T-helper 2 cell treated with Interferon-gamma antibody and Interleukin-4, amounts not matched to agents 5 μg/mL and 100 μg/mL, for 36 hours (primary cell): ENCODE data around the gene ZNF385C.

Experiments used
- DNase-seq: peaks from one replicate; pipeline ENCODE4 v3.0.0; 2021; ENCODE audit warnings: low spot score
- H3K27ac Mint-ChIP-seq: one replicate; pipeline ENCODE4 v1.8.0; 2021; ENCODE audit warnings: mild to moderate bottlenecking, mixed read lengths
- H3K27me3 Mint-ChIP-seq: one replicate; pipeline ENCODE4 v1.8.0; 2021; ENCODE audit warnings: low read depth, mixed read lengths
- H3K36me3 Mint-ChIP-seq: one replicate; pipeline ENCODE4 v1.8.0; 2021; ENCODE audit warnings: low read depth, mixed read lengths
- H3K4me1 Mint-ChIP-seq: one replicate; pipeline ENCODE4 v1.8.0; 2021; ENCODE audit warnings: low read depth, mixed read lengths
- H3K4me3 Mint-ChIP-seq: one replicate; pipeline ENCODE4 v1.8.0; 2022; ENCODE audit warnings: mild to moderate bottlenecking, moderate library complexity, mixed read lengths
- H3K9me3 Mint-ChIP-seq: one replicate; pipeline ENCODE4 v1.8.0; 2021; ENCODE audit warnings: mixed read lengths

Gene ZNF385C

GRCh38 chr17:42049834-42050392 is 48.4 kb downstream of the ZNF385C start:
- peaks cover 41% of the 10 kb centered on the region for H3K27me3 Mint-ChIP-seq
- no peaks in the 10 kb centered on the region for H3K9me3 Mint-ChIP-seq
- peak overlapping the region; percentile 69 for H3K4me3 Mint-ChIP-seq
- no peak for DNase-seq
- H3K27ac Mint-ChIP-seq, result no peak overlapping the region
- H3K4me1 Mint-ChIP-seq, result peaks cover 7% of the 10 kb centered on the region
- H3K36me3 Mint-ChIP-seq, result no peaks in the 10 kb centered on the region

GRCh38 chr17:42047343-42047742 is 50.9 kb downstream of the ZNF385C start:
- no peak overlapping the region for H3K4me3 Mint-ChIP-seq
- peaks cover 33% of the 10 kb centered on the region for H3K27me3 Mint-ChIP-seq
- no peaks in the 10 kb centered on the region for H3K9me3 Mint-ChIP-seq
- no peak for DNase-seq
- peaks cover 7% of the 10 kb centered on the region for H3K4me1 Mint-ChIP-seq
- no peak overlapping the region for H3K27ac Mint-ChIP-seq
- no peaks in the 10 kb centered on the region for H3K36me3 Mint-ChIP-seq

- DNase-seq, result no peak
- Mint-ChIP-seq H3K4me3 (no peak overlapping the region), H3K36me3 (no peaks in the 10 kb centered on the region), H3K9me3 (no peaks in the 10 kb centered on the region), H3K4me1 (peaks cover under 1% of the 10 kb centered on the region), H3K27ac (no peak overlapping the region), H3K27me3 (peaks cover 17% of the 10 kb centered on the region)
These were observed 52.6 kb downstream of the ZNF385C start for GRCh38 chr17:42045719-42046118.

- peaks cover 2% of the 10 kb centered on the region for H3K27me3 Mint-ChIP-seq
- no peaks in the 10 kb centered on the region for H3K9me3 Mint-ChIP-seq
- no peak overlapping the region for H3K27ac Mint-ChIP-seq
- H3K4me3 Mint-ChIP-seq, result no peak overlapping the region
- no peaks in the 10 kb centered on the region for H3K36me3 Mint-ChIP-seq
- DNase-seq, result no peak
- no peaks in the 10 kb centered on the region for H3K4me1 Mint-ChIP-seq
These were observed 55.5 kb downstream of the ZNF385C start for GRCh38 chr17:42042598-42043319.

GRCh38 chr17:42041619-42042018 is 56.7 kb downstream of the ZNF385C start:
- no peak overlapping the region for H3K27ac Mint-ChIP-seq
- H3K4me3 Mint-ChIP-seq, result no peak overlapping the region
- no peak for DNase-seq
- no peaks in the 10 kb centered on the region for H3K36me3 Mint-ChIP-seq
- H3K9me3 Mint-ChIP-seq, result no peaks in the 10 kb centered on the region
- no peaks in the 10 kb centered on the region for H3K4me1 Mint-ChIP-seq
- peaks cover 2% of the 10 kb centered on the region for H3K27me3 Mint-ChIP-seq

GRCh38 chr17:42040818-42041217 is 57.5 kb downstream of the ZNF385C start:
- no peaks in the 10 kb centered on the region for H3K36me3 Mint-ChIP-seq
- H3K4me1 Mint-ChIP-seq, result no peaks in the 10 kb centered on the region
- H3K9me3 Mint-ChIP-seq, result no peaks in the 10 kb centered on the region
- no peak overlapping the region for H3K27ac Mint-ChIP-seq
- peaks cover 2% of the 10 kb centered on the region for H3K27me3 Mint-ChIP-seq
- H3K4me3 Mint-ChIP-seq, result no peak overlapping the region
- DNase-seq, result no peak

GRCh38 chr17:42039794-42040763 is 58.2 kb downstream of the ZNF385C start:
- Mint-ChIP-seq H3K36me3 (no peaks in the 10 kb centered on the region), H3K4me3 (no peak overlapping the region), H3K27ac (no peak overlapping the region), H3K4me1 (no peaks in the 10 kb centered on the region), H3K9me3 (no peaks in the 10 kb centered on the region), H3K27me3 (peaks cover 2% of the 10 kb centered on the region)
- DNase-seq, result no peak

GRCh38 chr17:42038221-42038973 is 59.9 kb downstream of the ZNF385C start:
- no peaks in the 10 kb centered on the region for H3K9me3 Mint-ChIP-seq
- peaks cover 4% of the 10 kb centered on the region for H3K27me3 Mint-ChIP-seq
- DNase-seq, result no peak
- no peak overlapping the region for H3K27ac Mint-ChIP-seq
- no peak overlapping the region for H3K4me3 Mint-ChIP-seq
- no peaks in the 10 kb centered on the region for H3K36me3 Mint-ChIP-seq
- peaks cover 7% of the 10 kb centered on the region for H3K4me1 Mint-ChIP-seq

- DNase-seq, result no peak
- H3K27ac Mint-ChIP-seq, result no peak overlapping the region
- H3K4me3 Mint-ChIP-seq, result no peak overlapping the region
- H3K9me3 Mint-ChIP-seq, result no peaks in the 10 kb centered on the region
- no peaks in the 10 kb centered on the region for H3K36me3 Mint-ChIP-seq
- H3K4me1 Mint-ChIP-seq, result peaks cover 7% of the 10 kb centered on the region
- peaks cover 4% of the 10 kb centered on the region for H3K27me3 Mint-ChIP-seq
These were observed 64.2 kb downstream of the ZNF385C start for GRCh38 chr17:42034059-42034458.

- Mint-ChIP-seq H3K27me3 (peaks cover 2% of the 10 kb centered on the region), H3K4me3 (no peak overlapping the region), H3K9me3 (no peaks in the 10 kb centered on the region), H3K4me1 (peaks cover 7% of the 10 kb centered on the region), H3K27ac (no peak overlapping the region), H3K36me3 (no peaks in the 10 kb centered on the region)
- no peak for DNase-seq
These were observed 66.7 kb downstream of the ZNF385C start for GRCh38 chr17:42031584-42031983.

- no peaks in the 10 kb centered on the region for H3K27me3 Mint-ChIP-seq
- peaks cover 6% of the 10 kb centered on the region for H3K4me1 Mint-ChIP-seq
- no peak overlapping the region for H3K27ac Mint-ChIP-seq
These were observed 69.5 kb downstream of the ZNF385C start for GRCh38 chr17:42028791-42029127.

GRCh38 chr17:42027961-42028790 is 70.1 kb downstream of the ZNF385C start:
- Mint-ChIP-seq H3K9me3 (no peaks in the 10 kb centered on the region), H3K36me3 (peaks cover 3% of the 10 kb centered on the region), H3K27me3 (no peaks in the 10 kb centered on the region), H3K4me1 (peaks cover 4% of the 10 kb centered on the region), H3K4me3 (no peak overlapping the region), H3K27ac (no peak overlapping the region)
- no peak for DNase-seq

More at GRCh38 chr17:42028791-42029127, 69.5 kb downstream of the ZNF385C start:
- Mint-ChIP-seq H3K9me3 (no peaks in the 10 kb centered on the region), H3K36me3 (peaks cover 3% of the 10 kb centered on the region), H3K4me3 (no peak overlapping the region)
- no peak for DNase-seq

GRCh38 chr17:42027590-42027889 is 70.7 kb downstream of the ZNF385C start:
- H3K36me3 Mint-ChIP-seq, result peaks cover 5% of the 10 kb centered on the region
- no peak overlapping the region for H3K27ac Mint-ChIP-seq
- no peak for DNase-seq
- peaks cover 4% of the 10 kb centered on the region for H3K4me1 Mint-ChIP-seq
- H3K27me3 Mint-ChIP-seq, result no peaks in the 10 kb centered on the region
- H3K4me3 Mint-ChIP-seq, result no peak overlapping the region
- H3K9me3 Mint-ChIP-seq, result no peaks in the 10 kb centered on the region
